NCI-H1694 (cell line): ENCODE results near the gene BBS9.

ENCODE experiments used
- DNase-seq: peaks from one replicate; lab custom pipeline; 2025; lab: John Stamatoyannopoulos, UW

The BBS9 gene

GRCh38 chr7:33646891-33647391, 517.6 kb downstream of the BBS9 start:
- no peak for DNase-seq

- no peak for DNase-seq
Measured at GRCh38 chr7:33649476-33650441, 520.4 kb downstream of the BBS9 start.

GRCh38 chr7:33650828-33651227, 521.5 kb downstream of the BBS9 start:
- no peak for DNase-seq

GRCh38 chr7:33651998-33652515, 522.7 kb downstream of the BBS9 start:
- DNase-seq = no peak

- no peak for DNase-seq
Measured at GRCh38 chr7:33654676-33655075, 525.3 kb downstream of the BBS9 start.
